ENCODE results near the gene OPCML. TPM values are rescaled to one million over a fixed set of nuclear protein-coding genes. Genes with fewer than 3 reads are reported as not detected.

Gene OPCML
- total RNA-seq, 1 donor from 2014 or later = not detected

GRCh38 chr11:133149698-133150097, 382.6 kb downstream of the OPCML start:
- no peaks in the 10 kb centered on the region for H3K27me3 Mint-ChIP-seq
- POLR2A ChIA-PET = no interaction called here
- no peaks in the 10 kb centered on the region for H3K4me1 Mint-ChIP-seq
- no peak for ATAC-seq (ENCODE audit: low read depth)
- no peaks in the 10 kb centered on the region for H3K36me3 Mint-ChIP-seq (ENCODE audit: low read depth)
- CTCF ChIA-PET = no interaction called here
- no peak for TF ChIP-seq CTCF (IDR thresholded peaks at IDR 0.05)
- no peak overlapping the region for H3K4me3 Mint-ChIP-seq
- no peaks in the 10 kb centered on the region for H3K9me3 Mint-ChIP-seq
- H3K27ac Mint-ChIP-seq = no peak overlapping the region
- intact Hi-C loops (cut with micrococcal nuclease) = no loop called here
- DNase-seq = no peak

GRCh38 chr11:133147625-133148024, 384.7 kb downstream of the OPCML start:
- Mint-ChIP-seq H3K4me1 (no peaks in the 10 kb centered on the region), H3K9me3 (no peaks in the 10 kb centered on the region), H3K4me3 (no peak overlapping the region), H3K27ac (no peak overlapping the region), H3K27me3 (no peaks in the 10 kb centered on the region), H3K36me3 (ENCODE audit: low read depth) (no peaks in the 10 kb centered on the region)
- ATAC-seq (ENCODE audit: low read depth) (no peak), DNase-seq (no peak)
- ChIA-PET CTCF (no interaction called here), POLR2A (no interaction called here)
- no peak for TF ChIP-seq CTCF (IDR thresholded peaks at IDR 0.05)
- intact Hi-C loops (cut with micrococcal nuclease) = no loop called here

- POLR2A ChIA-PET = no interaction called here
- intact Hi-C loops (cut with micrococcal nuclease) = no loop called here
- Mint-ChIP-seq H3K36me3 (ENCODE audit: low read depth) (no peaks in the 10 kb centered on the region), H3K9me3 (no peaks in the 10 kb centered on the region), H3K27ac (no peak overlapping the region), H3K27me3 (no peaks in the 10 kb centered on the region), H3K4me3 (no peak overlapping the region), H3K4me1 (no peaks in the 10 kb centered on the region)
- CTCF ChIA-PET = no interaction called here
- no peak for TF ChIP-seq CTCF (IDR thresholded peaks at IDR 0.05)
- DNase-seq = no peak
- ATAC-seq (ENCODE audit: low read depth) = no peak
Measured at GRCh38 chr11:133146697-133147306, 385.5 kb downstream of the OPCML start.

GRCh38 chr11:133137939-133138338, 394.4 kb downstream of the OPCML start:
- intact Hi-C loops (cut with micrococcal nuclease) = no loop called here
- no peak for DNase-seq
- H3K4me3 Mint-ChIP-seq = no peak overlapping the region
- CTCF ChIA-PET = no interaction called here
- H3K27me3 Mint-ChIP-seq = no peaks in the 10 kb centered on the region
- H3K4me1 Mint-ChIP-seq = no peaks in the 10 kb centered on the region
- no peak for TF ChIP-seq CTCF (IDR thresholded peaks at IDR 0.05)
- POLR2A ChIA-PET = no interaction called here
- no peak for ATAC-seq (ENCODE audit: low read depth)
- no peaks in the 10 kb centered on the region for H3K36me3 Mint-ChIP-seq (ENCODE audit: low read depth)
- H3K9me3 Mint-ChIP-seq = no peaks in the 10 kb centered on the region
- H3K27ac Mint-ChIP-seq = no peak overlapping the region

- no peaks in the 10 kb centered on the region for H3K36me3 Mint-ChIP-seq (ENCODE audit: low read depth)
- intact Hi-C loops (cut with micrococcal nuclease) = no loop called here
- ChIA-PET POLR2A (no interaction called here), CTCF (no interaction called here)
- no peaks in the 10 kb centered on the region for H3K4me1 Mint-ChIP-seq
- no peak for DNase-seq
- H3K27ac Mint-ChIP-seq = no peak overlapping the region
- no peak for ATAC-seq (ENCODE audit: low read depth)
- no peaks in the 10 kb centered on the region for H3K9me3 Mint-ChIP-seq
- no peak overlapping the region for H3K4me3 Mint-ChIP-seq
- no peaks in the 10 kb centered on the region for H3K27me3 Mint-ChIP-seq
- TF ChIP-seq CTCF (IDR thresholded peaks at IDR 0.05) = no peak
Measured at GRCh38 chr11:133137270-133137669, 395.0 kb downstream of the OPCML start.

Data from activated B cell treated with CpG ODN at 0.5 μM for 24 hours (primary cell).